ELF-1 (cell line): ENCODE data around the gene CELF2.

Source experiments
- DNase-seq: peaks from one replicate; pipeline ENCODE4 v3.0.0-alpha.2; 2016; ENCODE audit warnings: low read depth, low spot score

The CELF2 gene

DNA sequence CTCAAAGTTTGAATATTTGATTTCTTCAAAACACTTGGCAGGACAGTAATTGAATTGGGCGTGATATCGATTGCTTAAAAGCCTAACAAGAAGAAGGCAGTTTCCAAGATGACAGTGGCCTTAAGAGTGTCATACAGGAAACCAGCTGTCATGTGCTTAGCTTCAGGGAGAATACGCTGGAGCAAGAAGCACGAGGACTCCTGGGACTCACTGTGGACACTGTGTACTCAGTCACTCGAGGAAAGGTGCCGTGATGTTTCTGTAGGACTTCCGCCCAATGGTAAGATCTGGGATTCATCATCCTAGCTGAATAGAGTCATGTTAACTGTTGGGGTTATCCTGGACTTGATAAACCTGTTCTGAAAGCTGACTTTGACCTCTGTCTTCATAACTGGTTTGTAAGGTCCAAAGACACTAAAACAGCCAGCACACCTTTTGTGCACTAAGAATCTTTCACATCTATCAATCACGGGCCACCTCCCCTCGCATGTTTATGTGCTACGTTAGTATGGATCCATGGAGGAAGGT is 113.5 kb downstream of the CELF2 start:
- DNase-seq: no peak

DNA sequence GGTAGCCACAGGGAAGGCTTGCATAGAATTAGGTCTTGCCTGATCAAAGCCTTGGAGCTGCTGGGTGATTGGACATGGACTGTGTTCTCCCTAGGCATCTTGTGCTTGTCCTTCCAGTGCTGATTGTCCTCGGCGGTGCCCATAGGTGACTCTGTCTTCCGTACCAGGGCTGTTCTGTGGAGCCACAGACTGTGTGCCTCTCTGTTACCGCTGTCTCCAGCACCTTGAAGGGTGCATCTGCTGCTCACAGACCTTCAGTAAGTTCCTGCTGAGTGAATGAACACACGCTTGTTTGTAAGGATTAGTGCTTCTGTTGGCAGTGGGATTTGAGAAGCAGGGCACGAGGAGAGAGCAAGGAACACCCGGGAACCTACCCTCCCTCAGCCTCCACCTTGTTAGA is 116.7 kb downstream of the CELF2 start:
- DNase-seq: no peak

DNA sequence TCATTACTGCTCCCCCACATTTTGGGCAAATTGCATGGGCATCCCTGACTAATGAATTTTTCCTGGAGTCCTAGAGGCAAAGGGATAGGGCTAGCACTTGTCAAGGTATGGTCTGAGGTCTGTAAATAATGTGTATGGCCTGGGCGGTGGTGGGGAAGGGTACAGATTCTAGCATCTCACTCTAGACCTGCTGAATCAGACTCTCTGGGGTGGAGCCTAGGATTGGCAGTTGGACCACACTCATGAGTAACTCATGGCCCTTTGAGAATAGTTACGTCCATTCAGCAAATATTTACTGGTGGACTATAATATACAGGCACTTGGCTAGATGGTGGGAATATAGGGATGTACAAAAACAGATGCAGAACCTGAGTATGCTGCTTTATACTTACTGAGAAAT is 118.0 kb downstream of the CELF2 start:
- DNase-seq: no peak

DNA sequence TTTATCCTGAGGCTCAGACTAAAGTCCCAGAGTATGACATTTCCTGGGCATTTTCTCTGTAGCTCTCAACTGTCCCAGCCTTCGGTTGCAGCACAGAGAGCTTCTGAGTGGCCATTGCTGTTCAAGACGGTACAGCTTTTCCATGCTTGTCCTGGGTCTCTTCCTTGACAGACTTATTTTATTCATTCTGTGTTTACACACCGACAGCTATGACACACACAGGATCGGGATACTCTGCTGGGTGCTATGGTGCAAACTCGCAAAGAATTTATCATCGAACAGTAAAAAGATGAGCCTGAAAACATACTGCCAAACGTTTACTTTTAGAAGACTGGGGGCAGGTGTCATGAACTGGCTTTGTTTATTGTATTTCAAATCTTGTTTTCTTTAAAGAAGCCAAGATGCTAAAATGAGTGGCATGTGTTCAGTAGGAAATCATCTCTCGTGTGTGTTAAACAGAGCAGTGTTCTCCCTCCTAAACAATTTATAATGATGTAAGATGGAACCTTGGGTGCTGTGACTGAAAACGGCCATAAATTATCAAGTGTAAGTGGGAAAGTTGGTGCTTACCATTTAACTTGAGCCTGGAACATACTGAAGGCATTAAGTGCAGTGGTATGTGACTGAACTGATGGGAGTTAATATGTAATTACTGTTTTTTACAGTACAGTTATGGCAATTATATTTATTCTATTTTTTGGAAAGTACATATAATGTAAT is 120.8 kb downstream of the CELF2 start:
- DNase-seq: no peak

DNA sequence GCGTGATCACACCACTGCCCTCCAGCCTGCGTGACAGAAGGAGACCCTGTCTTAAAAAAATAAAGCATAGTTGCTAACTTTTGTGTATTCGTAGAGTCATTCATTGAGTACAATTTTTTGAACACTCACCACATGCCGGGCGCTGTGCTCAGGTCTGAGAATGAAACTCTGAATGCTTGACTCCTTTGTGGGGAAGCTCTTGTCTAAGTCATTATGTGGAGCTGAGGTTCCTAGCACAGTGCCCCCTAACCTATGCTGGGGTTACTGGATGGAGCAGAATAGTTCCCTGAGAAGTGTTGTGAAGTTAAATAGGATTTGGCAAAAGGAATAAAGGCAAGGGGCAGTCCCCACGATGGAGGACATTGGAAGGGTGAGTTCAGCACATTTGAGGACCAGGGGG is 123.3 kb downstream of the CELF2 start:
- no peak for DNase-seq

DNA sequence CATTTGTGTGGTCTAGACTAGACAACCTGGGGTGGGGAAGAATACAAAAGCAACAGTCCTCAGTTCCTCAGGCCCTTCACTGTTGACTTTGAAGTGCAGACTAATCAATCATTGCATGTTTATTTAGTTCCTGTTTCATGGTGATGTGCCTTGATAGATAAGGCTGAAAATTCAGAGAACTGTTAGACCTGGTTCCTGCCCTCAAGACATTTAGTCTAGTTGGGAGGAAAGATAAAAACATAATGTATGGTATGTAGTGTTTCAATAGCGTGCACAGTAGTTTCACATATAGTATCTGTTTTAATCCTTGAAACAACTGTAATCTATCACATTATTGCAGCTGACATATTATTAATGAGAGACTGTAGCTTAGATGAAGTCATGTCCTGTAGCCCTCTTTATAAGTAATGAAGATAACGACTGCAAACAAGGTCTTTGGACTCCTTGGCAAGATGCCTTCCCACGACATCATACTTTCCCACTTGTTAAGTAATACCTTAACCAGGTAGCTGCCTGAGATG is 124.0 kb downstream of the CELF2 start:
- DNase-seq: no peak

DNA sequence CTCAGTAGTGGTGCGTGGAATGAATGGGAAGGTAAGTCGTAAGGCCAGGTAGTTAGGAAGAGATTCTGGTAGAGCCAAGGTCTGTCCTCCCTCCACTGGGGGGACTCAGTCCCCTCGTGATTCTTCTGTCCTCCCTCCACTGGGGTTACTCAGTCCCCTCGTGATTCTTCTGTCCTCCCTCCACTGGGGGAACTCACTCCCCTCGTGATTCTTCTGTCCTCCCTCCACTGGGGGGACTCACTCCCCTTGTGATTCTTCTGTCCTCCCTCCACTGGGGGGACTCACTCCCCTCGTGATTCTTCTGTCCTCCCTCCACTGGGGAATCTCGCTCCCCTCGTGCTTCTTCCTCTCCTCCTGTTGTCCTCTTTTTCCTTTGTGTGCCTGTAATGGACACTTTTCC is 125.1 kb downstream of the CELF2 start:
- DNase-seq: no peak

DNA sequence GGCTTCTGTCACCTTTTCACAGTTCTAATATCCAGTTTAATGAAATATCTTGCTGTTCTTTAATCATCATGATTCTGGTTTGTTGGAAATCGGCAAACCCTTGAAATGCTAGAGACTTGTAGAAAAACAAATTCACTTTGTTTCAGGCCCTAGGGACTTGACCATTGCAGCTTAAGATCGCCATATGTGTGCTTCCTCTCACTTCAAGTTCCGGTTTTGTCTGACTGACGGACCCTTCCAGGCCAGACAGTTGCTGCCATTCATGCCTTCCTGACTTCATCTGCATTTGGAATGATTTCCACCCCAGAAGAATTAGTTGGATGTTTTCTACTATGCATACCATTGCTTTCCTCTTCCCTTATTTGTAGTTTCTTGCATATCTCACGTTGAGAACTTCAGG is 125.6 kb downstream of the CELF2 start:
- DNase-seq: no peak

DNA sequence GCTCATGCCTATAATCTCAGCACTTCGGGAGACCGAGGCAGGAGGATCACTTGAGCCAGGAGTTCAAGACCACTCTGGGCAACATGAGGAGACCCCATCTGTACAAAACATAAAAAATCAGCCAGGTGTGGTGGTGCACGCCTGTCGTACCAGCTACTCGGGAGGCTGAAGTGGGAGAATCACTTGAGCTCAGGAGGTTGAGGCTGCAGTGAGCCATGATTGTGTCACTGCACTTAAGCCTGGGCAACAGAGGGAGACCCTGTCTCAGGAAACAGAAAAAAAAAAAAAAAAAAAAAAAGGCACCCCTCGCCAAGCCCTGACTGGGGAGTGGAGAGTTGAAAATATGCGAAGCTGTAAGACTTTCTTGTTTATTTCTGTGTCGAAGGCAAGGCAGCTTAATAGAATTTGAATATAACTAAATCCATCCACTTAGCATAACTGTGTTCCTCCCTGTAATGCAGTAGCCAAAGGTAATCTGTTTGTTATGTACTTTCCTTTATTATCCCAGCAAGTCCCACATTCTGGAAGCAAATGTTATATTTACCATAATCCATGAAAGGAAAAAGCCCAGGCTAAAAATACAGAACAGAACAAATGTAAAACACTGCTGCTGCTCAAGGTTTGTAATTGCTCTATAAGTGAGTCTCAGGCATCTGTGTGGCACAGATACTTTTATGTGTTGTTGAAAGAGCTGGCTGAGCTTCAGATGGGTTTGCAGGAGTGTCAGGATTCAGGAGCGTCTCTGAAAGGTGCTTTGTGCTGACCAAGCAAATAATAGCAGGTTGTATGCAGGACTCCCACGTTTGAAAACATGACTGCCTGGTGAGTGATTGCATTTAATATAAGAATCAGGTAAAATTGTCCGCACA is 127.2 kb downstream of the CELF2 start:
- no peak for DNase-seq

DNA sequence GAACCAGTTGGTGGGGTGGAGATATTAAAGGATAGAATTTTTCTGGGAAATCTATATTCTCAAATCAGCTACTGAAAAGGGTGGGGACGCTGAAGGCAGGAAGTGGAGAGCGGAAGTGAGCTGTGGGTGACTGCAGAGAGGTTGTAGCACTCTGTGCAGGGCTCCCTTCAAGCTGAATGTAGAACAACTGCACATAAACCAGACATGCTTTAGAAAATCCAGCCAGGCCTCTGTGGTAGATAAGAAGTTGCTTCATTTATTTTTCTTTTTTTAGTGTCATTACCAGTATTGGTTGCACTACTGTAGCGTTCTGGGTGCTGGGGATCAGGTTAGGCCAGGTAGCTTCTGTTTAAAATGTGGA is 127.8 kb downstream of the CELF2 start:
- no peak for DNase-seq

DNA sequence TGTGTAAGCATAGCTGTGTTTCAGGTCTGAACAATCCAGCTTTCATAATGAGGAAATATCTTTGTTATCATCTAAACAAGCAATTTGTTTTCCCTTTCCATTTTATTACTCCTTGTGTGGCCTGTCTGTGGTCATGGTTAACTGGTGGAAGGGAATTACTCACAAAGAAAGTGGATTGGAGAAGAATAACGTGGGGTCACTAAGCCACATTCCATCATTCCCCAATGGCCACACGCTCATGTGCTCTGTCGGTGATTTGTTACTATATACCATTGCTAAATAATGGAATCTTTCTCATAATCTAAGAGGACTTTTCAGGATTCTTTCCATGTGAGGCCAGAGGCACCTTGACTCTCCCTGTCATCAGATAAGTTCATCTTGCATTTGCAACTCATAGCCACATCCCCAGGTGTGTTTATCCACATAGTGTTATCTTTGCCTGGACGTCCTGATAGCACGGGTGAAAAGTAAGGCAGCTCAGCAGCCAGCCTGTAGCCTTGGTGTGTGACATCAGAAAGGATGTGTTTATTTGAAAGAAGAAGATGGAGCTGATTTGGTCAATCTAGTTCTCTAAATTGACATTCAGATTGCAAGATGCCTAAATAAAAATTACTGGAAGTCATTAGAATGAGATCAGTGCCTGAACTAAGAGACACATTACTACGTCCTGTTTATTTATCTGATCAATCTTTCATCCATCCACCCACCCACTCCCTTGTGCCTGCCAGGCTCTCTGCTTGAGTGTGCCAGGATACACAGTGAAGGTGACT is 128.9 kb downstream of the CELF2 start:
- no peak for DNase-seq

DNA sequence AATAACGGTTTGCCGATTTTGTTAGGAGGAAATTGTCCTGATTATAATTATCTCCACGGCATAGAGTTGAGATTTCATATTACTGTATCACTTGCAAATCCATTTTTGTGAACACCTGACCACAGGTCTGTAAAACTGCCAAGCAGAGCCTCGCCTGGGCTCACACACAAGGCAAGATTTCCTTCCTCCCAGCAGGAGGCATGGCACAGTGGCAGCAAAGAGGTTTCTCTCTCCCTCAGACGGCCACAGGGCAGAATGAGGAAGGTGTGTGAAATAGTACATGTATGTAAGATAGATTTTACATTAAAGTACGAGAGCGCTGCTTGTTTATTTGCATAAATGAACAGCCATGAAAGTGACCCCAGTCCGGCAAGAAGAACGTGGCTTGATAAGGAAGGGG is 130.1 kb downstream of the CELF2 start:
- DNase-seq: no peak

DNA sequence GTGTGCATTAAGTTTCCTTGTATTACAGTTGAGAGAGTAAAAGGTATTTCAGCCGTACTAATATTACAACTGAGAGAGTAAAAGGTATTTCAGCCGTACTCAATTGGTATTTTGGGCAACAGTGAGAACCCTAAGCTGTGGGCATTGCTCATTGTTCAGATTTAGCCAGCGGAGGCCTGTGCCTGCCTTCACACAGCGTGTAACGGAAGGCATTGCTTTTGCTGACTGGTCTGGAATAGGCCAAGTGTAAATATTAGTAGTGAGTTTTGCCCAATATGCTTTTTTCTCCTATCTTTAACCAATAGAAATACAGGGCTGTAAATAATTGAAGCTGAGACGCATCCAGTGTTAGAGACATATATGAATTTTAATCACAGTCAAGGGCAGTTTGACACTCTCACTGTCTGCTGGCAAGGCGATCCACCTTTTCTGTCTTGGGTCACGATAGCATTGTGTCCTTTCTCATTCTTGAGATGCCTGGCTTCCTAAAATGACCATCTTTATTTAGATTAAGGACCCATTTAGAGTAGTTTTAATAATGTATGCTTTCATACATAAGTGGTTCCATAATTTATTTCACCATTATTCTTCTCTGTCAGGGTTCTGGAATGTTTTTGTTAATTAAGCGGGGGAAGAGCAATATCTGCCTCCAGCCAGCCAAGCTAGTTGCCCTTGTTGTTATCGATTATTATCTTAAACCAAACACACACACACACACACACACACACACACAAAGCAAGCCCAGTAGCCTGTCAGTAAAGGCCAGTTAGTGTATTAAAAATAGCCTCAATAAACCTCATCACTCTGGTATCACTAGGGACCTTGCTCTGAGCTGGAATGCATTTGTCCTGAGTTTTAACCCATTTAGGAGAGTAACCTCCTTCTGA is 130.7 kb downstream of the CELF2 start:
- DNase-seq: no peak

DNA sequence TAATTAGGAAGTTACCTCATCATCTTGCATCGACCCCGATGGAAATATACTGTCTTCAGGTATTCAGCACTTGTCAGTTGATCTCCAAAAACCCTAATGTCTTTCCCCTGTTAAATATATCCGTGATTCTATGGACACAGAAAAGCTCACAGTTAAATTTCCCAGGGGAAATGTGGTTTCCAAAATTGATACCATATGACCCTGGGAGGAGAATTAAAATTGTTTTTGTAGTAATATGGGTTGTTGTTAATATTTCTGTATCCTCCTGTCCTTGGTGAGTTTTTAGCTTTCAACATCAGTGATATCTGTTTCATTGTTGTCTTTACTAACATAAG is 132.1 kb downstream of the CELF2 start:
- no peak for DNase-seq

DNA sequence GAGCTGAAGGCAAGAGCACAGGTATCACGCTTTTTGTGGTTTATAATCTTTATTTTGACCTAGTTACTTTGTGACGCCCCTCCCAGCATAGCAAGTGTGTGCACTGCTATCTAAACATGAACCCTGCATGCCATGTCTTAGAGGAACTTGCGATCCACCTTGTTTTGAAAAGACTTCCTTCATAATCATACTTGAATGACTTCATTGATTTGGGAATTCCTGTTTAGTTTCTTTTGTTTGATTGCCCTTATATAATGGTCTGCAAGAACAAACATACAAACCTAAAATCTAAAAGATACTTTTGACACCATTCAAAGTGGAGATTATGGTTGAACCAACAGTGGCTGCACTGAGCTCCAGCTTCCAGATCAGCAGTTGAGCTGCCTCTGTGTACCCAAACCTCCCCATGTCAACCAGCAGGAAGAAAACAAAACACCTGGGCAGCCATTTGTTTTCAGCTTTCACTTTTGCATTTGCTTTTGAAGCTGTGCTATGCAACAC is 132.6 kb downstream of the CELF2 start:
- no peak for DNase-seq

DNA sequence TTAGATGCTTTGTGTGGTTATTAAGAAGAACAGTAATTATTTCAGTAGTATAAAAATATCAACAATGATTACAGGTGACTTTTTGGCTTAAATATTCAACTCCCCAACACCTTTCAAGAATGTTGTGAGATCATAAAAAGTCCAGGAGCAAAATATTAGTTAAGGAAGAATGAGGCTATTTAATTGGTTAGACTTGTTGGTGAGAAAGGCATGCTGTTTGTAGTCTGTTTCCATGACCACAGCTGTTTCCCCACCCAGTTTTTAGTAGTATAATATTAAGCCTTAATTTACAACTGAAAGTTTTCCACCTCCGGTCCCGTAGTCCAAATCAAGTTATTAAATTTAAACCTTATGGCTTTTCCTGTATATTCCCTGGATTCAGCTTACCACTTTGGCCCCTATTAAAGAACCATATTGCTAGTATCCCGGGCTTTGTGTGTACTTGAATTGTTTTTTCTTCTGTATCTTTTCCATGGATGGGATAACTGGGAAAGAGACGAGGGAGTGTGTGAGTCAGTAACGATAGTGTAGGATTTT is 133.3 kb downstream of the CELF2 start:
- no peak for DNase-seq

DNA sequence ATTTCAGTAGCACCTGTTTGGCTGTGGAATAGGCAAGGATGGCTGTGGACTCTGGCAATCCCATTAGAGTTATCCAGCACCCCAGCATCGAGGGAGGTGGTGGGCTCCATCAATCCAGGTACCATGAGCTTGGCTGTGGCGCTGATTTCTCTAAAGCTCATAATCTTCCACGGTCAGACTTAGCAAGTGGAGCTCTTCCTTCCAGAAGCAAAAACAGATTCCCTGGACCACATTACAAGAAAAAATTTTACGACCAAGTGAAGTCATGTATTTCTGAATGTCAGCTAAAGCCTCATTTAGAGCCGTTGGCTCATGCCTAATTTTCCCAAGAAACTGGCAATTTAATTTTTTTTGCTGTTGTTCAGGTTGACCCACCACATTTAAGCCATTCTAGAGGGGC is 135.1 kb downstream of the CELF2 start:
- DNase-seq: no peak

DNA sequence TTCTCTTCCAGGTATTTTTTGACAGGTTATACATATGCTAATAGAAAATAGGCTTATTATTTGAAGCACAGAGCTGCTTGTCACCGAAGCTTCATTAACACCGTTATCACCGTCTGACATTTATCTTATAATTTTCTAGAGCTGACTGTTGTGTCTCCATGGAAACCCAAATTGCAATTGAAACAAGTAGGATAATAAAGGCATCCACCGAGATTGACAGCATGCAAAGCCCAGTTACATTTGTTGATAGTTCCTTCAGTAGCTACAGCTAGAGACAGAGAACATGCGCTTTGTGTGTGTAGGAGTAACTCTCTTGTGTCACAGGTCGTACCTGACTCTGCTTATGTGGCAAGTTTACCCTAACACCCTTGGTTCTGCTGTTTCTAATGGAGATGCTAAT is 135.6 kb downstream of the CELF2 start:
- no peak for DNase-seq

DNA sequence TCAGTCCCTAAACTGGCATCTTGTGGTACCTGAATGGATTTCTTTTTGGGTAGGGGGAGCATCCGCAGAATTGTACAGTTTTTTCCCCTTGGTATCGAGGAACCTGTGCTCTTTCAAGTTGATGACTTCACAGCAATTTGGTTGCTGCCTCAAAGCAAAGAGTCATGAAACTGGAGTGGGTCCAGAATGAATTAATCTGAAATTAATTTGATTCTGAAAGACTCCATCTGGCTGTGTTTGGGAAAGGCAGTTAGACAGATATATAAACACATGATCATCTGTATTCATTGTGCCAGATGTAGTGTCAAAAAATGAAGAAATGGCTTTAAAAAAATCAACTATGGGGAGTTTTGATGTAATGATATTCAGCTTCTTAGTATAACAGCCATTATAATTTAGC is 136.1 kb downstream of the CELF2 start:
- no peak for DNase-seq

DNA sequence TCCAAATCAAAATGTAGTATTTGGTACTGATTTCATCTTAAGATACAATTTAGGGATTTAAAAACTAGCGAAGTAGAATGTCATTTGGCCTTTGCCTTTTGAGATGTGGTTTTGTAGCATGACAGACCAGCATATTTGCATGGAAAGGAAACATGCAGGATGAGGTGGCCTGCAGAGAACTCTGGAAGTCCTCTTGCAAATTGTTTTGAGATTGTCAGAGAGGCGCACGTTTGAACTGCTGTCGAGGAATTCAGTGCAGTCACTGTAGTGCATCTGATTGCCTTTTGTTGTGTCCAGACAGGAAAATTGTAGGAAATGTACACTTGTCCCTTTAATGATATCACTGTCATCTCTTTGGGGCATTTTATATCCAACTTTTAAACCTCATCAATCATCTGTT is 136.7 kb downstream of the CELF2 start:
- no peak for DNase-seq
